Testis (tissue), 3 donors: ENCODE measurements around the gene MED12L. TPM values are rescaled to one million over a fixed set of nuclear protein-coding genes. Genes with fewer than 3 reads are reported as not detected.

Experiments used
- DNase-seq: peaks from one replicate; pipeline ENCODE4 v3.0.0-alpha.2; 2019
- H3K27ac ChIP-seq, 2 donors: fragments of 200-600 bp; sonication (generic); one replicate each; pipeline ENCODE4 v1.5.1; 2019
- H3K27me3 ChIP-seq: fragments of 200-600 bp; sonication (generic); one replicate; pipeline ENCODE4 v1.5.1; 2019
- H3K36me3 ChIP-seq: fragments of 200-600 bp; sonication (generic); one replicate; pipeline ENCODE4 v1.5.1; 2017; ENCODE audit warnings: low read depth; ENCODE audit errors: missing control alignments
- H3K4me1 ChIP-seq: fragments of 200-600 bp; sonication (generic); one replicate; pipeline ENCODE4 v1.5.1; 2019
- H3K4me3 ChIP-seq, 2 donors: fragments of 200-600 bp; sonication (generic); one replicate each; pipeline ENCODE4 v1.5.1; 2017 to 2019
- H3K9me3 ChIP-seq: fragments of 200-600 bp; sonication (generic); one replicate; pipeline ENCODE4 v1.5.1; 2017
- CTCF ChIP-seq, 3 experiments: fragments of 450-650 bp in 2 of 3; fragments of 200-600 bp in 1 of 3; sonication (generic) in 1 of 3; IDR thresholded peaks; one replicate each; pipeline ENCODE4 v1.5.1; 2016 to 2019; ENCODE audit warnings: antibody characterized with exemption in 3 of 3, mild to moderate bottlenecking in 2 of 3, moderate library complexity in 1 of 3
- POLR2A ChIP-seq: fragments of 450-650 bp; IDR thresholded peaks from one replicate; pipeline ENCODE4 v1.6.1; 2017; ENCODE audit warnings: antibody characterized with exemption, mild to moderate bottlenecking, moderate library complexity
- WGBS, 2 donors: methylation state at CpG; one replicate each; pipeline ENCODE4 v1.1.5; 2018; 5-methylcytosine and 5-hydroxymethylcytosine counted together
- intact Hi-C: fragments of 100-400 bp; cut with DNase I; formaldehyde crosslinking; loops from one replicate; pipeline ENCODE4 v1.15.1; 2023; ENCODE audit warnings: low total_unique reads
- polyA plus RNA-seq: library from polyadenylated mRNA; stranded (reverse); fragments of 350-450 nt; fragmentation: Illumina TruSeq; extraction: RNeasy Lipid Tissue Mini Kit (QIAGEN cat#74804); gene quantifications from one replicate; pipeline ENCODE4 v1.2.3, GENCODE V29; 2014; ENCODE audit warnings: low read depth, low replicate concordance; ENCODE audit not compliant: insufficient read depth
- total RNA-seq, 2 donors: library from RNA; depleted of rRNA; stranded (reverse); fragments of >200 nt; gene quantifications; one replicate each; pipeline ENCODE4 v1.2.3, GENCODE V29; 2016

MED12L gene
- total and polyA plus RNA-seq, 3 donors from 2014 or later, result 10.3 to 18.5 (median 10.4) TPM

DNA sequence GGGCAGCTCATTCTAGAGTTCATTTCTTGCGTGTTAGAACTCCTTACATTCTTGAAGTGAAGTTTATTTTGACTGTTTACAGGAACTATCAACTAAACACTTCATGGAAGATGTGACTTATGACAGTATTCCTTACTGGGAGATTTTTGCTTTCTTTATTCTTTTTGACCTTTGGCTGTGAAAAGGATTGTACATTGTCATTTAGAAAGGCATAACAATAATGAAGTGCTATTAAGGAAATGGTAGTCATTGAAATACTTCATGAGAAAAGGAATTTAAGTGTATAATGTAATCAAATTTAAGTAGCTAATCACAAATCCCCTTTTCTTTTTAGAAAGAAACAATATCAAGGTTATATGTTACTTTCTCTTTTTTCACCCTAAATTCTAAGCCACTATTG is 181.6 kb downstream of the MED12L start:
- H3K36me3 ChIP-seq, result no peaks in the 10 kb centered on the region
- TF ChIP-seq CTCF (IDR thresholded peaks at IDR 0.05) (no peak), POLR2A (no peak)
- H3K9me3 ChIP-seq, result no peaks in the 10 kb centered on the region
- no peak overlapping the region for H3K27ac ChIP-seq
- WGBS, 2 donors, result 91 to 92% methylated on average over 1 of the region's 1 CpG
- H3K27me3 ChIP-seq, result no peaks in the 10 kb centered on the region
- H3K4me1 ChIP-seq, result no peaks in the 10 kb centered on the region
- DNase-seq, result no peak
- H3K4me3 ChIP-seq, result no peak overlapping the region
- intact Hi-C loops, result no loop called here

DNA sequence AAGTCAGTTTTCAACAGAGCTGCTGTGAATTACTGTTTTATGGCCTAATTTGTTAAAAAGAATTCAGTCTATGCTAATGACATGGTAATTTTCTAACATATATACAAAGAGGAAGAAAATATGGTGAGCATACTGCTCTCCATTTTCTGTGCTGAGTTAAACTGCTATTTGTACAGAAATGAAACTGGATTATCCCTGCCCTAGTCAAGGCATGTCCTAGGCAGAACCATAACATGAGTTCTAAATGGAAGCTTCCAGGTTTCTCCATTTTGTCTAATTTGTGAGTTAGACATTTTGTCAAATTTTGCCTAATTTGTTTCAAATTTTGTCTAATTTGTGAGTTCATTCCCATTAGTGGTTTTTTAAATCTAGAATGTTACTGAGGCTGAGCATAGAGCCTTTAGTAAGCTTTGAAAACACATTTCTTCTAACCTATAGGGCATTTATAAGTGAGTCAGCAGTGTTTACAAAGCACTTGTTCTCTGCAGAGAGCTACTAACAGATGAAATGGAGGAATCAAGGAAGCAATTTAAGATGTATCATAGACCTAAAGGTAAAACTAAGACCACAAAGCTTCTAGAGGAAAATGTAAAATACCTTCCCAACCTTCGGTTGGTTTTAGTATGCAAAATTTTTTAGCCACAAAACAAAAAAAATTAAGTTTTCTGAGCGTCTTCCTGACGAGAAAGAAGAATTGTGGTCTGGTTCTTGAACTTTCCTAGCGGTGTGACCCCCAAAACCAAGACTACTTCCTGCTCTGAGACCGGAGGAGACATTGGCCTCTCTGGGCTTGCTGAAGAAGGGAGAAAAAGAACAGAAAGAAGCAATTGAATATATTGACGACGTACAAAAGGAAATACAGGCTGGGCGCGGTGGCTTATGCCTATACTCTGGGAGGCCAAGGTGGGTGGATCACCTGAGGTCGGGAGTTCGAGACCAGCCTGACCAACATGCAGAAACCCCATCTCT is 183.1 kb downstream of the MED12L start:
- H3K27me3 ChIP-seq, result no peaks in the 10 kb centered on the region
- no peaks in the 10 kb centered on the region for H3K36me3 ChIP-seq
- WGBS, 2 donors, result 91 to 92% methylated on average over 11 of the region's 11 CpGs
- no peaks in the 10 kb centered on the region for H3K9me3 ChIP-seq
- DNase-seq, result no peak
- H3K4me3 ChIP-seq, result no peak overlapping the region
- TF ChIP-seq POLR2A, result no peak
- TF ChIP-seq CTCF (IDR thresholded peaks at IDR 0.05), result no peak
- intact Hi-C loops, result no loop called here
- H3K27ac ChIP-seq, result no peak overlapping the region
- H3K4me1 ChIP-seq, result no peaks in the 10 kb centered on the region

DNA sequence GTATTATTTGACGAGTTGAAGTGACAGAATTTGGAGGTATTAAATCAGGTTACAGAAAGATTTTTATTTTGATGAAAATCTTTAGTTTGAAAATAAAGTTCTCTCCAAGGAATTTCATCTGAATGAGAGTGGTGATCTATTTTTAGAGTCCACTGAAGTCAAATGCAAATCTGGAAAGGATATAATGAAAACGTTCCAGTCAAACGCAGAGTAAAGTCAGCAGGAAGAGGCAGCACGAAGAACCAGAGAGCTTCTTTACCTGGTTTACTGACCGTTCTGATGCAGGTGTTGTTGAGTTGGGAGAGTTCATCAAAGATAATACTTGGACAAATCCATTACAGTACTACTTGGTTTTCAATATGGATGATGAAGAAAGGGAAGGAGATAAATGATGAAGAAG is 184.2 kb downstream of the MED12L start:
- no peaks in the 10 kb centered on the region for H3K4me1 ChIP-seq
- intact Hi-C loops, result no loop called here

DNA sequence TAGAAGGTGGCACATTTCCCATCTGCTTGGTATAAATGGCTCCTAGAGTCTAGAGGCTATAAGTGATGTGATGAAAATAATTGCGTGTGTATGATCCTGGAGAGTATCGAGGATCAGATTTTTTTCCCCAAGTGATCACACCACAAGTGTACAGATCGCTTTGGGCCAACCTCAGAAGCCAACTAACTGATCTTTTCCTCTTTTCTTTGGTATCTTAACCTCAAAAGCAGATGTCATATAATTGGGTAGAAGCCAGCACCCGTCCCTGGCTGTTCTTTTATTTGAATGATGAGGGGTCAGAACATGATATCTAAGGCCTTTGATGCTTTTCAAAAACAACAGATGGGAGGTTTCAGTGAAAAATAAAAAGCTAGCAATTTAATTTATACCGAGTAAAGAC is 189.6 kb downstream of the MED12L start:
- intact Hi-C loops, result no loop called here
- no peaks in the 10 kb centered on the region for H3K9me3 ChIP-seq
- H3K4me1 ChIP-seq, result no peaks in the 10 kb centered on the region
- H3K27me3 ChIP-seq, result no peaks in the 10 kb centered on the region
- H3K4me3 ChIP-seq, result no peak overlapping the region
- no peak for DNase-seq
- no peak overlapping the region for H3K27ac ChIP-seq
- no peaks in the 10 kb centered on the region for H3K36me3 ChIP-seq
- no peak for TF ChIP-seq POLR2A
- TF ChIP-seq CTCF (IDR thresholded peaks at IDR 0.05), result no peak
- 72 to 80% methylated on average over 5 of the region's 5 CpGs for WGBS, 2 donors

More for the DNA sequence above, 184.2 kb downstream of the MED12L start:
- no peak for DNase-seq
- TF ChIP-seq CTCF (IDR thresholded peaks at IDR 0.05) (no peak), POLR2A (no peak)
- Histone ChIP-seq H3K36me3 (no peaks in the 10 kb centered on the region), H3K9me3 (no peaks in the 10 kb centered on the region), H3K4me3 (no peak overlapping the region), H3K27me3 (no peaks in the 10 kb centered on the region), H3K27ac (no peak overlapping the region)
- WGBS, 2 donors, result 66 to 68% methylated on average over 5 of the region's 5 CpGs
